ENCODE measurements around the gene IPP.

DNA sequence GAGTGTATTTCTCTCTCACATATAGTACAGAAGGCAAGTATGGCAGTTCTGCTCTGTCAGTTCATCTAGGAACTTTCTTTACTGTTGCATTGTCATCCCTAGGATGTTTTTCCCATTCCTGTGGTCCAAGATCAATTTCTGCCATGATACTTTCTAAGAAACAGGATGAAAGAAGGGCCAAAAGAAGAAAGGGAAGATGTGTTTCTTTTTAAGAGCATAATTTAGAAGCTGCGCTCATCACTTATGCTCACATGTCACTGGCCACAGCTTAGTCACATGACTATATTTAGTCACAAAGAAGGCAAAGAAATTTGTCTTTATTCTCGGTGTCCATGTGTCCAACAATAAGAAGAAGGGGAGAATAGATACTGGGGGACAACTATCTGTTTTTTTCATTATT, 45.9 kb upstream of the IPP start:
- TF ChIP-seq, protein P1, sequence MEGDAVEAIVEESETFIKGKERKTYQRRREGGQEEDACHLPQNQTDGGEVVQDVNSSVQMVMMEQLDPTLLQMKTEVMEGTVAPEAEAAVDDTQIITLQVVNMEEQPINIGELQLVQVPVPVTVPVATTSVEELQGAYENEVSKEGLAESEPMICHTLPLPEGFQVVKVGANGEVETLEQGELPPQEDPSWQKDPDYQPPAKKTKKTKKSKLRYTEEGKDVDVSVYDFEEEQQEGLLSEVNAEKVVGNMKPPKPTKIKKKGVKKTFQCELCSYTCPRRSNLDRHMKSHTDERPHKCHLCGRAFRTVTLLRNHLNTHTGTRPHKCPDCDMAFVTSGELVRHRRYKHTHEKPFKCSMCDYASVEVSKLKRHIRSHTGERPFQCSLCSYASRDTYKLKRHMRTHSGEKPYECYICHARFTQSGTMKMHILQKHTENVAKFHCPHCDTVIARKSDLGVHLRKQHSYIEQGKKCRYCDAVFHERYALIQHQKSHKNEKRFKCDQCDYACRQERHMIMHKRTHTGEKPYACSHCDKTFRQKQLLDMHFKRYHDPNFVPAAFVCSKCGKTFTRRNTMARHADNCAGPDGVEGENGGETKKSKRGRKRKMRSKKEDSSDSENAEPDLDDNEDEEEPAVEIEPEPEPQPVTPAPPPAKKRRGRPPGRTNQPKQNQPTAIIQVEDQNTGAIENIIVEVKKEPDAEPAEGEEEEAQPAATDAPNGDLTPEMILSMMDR (conservative IDR thresholded peaks at IDR 0.05) = no peak
- no peak for TF ChIP-seq ZFX (IDR thresholded peaks at IDR 0.05)
